ENCODE measurements around the gene CAB39L.

DNA sequence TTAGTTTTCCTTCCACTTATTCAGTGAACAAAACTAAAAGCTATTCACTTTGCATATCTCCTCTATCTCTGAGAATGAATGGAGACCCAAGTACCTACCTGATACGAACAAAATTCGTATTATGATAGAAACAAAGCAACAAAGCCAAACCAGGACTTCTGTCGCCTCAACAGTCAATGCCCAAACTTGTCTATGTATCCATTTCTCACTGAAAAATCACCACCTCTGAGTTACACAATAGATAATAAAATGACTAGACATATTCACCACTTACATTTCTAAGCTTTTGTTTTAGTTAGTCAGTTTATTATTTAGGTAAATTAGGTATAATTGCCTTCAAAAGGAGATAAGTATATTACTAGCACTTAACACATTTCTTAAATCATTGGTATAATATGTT, 67.7 kb downstream of the CAB39L start:
- TF ChIP-seq, protein P1, sequence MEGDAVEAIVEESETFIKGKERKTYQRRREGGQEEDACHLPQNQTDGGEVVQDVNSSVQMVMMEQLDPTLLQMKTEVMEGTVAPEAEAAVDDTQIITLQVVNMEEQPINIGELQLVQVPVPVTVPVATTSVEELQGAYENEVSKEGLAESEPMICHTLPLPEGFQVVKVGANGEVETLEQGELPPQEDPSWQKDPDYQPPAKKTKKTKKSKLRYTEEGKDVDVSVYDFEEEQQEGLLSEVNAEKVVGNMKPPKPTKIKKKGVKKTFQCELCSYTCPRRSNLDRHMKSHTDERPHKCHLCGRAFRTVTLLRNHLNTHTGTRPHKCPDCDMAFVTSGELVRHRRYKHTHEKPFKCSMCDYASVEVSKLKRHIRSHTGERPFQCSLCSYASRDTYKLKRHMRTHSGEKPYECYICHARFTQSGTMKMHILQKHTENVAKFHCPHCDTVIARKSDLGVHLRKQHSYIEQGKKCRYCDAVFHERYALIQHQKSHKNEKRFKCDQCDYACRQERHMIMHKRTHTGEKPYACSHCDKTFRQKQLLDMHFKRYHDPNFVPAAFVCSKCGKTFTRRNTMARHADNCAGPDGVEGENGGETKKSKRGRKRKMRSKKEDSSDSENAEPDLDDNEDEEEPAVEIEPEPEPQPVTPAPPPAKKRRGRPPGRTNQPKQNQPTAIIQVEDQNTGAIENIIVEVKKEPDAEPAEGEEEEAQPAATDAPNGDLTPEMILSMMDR (IDR thresholded peaks at IDR 0.05) = no peak
- TF ChIP-seq POLR2A (IDR thresholded peaks at IDR 0.05; ENCODE audit: low read depth) (no peak), EP300 (IDR thresholded peaks at IDR 0.05) (no peak)
